ENCODE results near the gene HCLS1.

HCLS1 gene

GRCh38 chr3:121642601-121643314, 17.9 kb downstream of the HCLS1 start:
- TF ChIP-seq CTCF (IDR thresholded peaks at IDR 0.05; ENCODE audit: low read length, missing control alignments) = no peak

GRCh38 chr3:121641127-121641526, 19.6 kb downstream of the HCLS1 start:
- no peak for TF ChIP-seq CTCF (IDR thresholded peaks at IDR 0.05; ENCODE audit: low read length, missing control alignments)
- DNase-seq (ENCODE audit: low read depth) = no peak
- no peak overlapping the region for H3K4me3 ChIP-seq (replicated peaks; ENCODE audit: low read depth, low read length)

More at GRCh38 chr3:121642601-121643314, 17.9 kb downstream of the HCLS1 start:
- H3K4me3 ChIP-seq (replicated peaks; ENCODE audit: low read depth, low read length) = no peak overlapping the region
- no peak for DNase-seq (ENCODE audit: low read depth)

- TF ChIP-seq CTCF (IDR thresholded peaks at IDR 0.05; ENCODE audit: low read length, missing control alignments) = no peak
- no peak for DNase-seq (ENCODE audit: low read depth)
- H3K4me3 ChIP-seq (replicated peaks; ENCODE audit: low read depth, low read length) = no peak overlapping the region
These were observed 22.8 kb downstream of the HCLS1 start for GRCh38 chr3:121637922-121638321.

- no peak for TF ChIP-seq CTCF (IDR thresholded peaks at IDR 0.05; ENCODE audit: low read length, missing control alignments)
- no peak for DNase-seq (ENCODE audit: low read depth)
- H3K4me3 ChIP-seq (replicated peaks; ENCODE audit: low read depth, low read length) = no peak overlapping the region
These were observed 30.3 kb downstream of the HCLS1 start for GRCh38 chr3:121630355-121630754.

- TF ChIP-seq CTCF (IDR thresholded peaks at IDR 0.05; ENCODE audit: low read length, missing control alignments) = no peak
- no peak for DNase-seq (ENCODE audit: low read depth)
These were observed 31.1 kb downstream of the HCLS1 start for GRCh38 chr3:121629601-121630000.

GRCh38 chr3:121627622-121628021, 33.1 kb downstream of the HCLS1 start:
- no peak for DNase-seq (ENCODE audit: low read depth)
- H3K4me3 ChIP-seq (replicated peaks; ENCODE audit: low read depth, low read length) = no peak overlapping the region
- no peak for TF ChIP-seq CTCF (IDR thresholded peaks at IDR 0.05; ENCODE audit: low read length, missing control alignments)

More at GRCh38 chr3:121629601-121630000, 31.1 kb downstream of the HCLS1 start:
- H3K4me3 ChIP-seq (replicated peaks; ENCODE audit: low read depth, low read length) = no peak overlapping the region

GRCh38 chr3:121627211-121627610, 33.5 kb downstream of the HCLS1 start:
- H3K4me3 ChIP-seq (replicated peaks; ENCODE audit: low read depth, low read length) = no peak overlapping the region
- DNase-seq (ENCODE audit: low read depth) = no peak
- TF ChIP-seq CTCF (IDR thresholded peaks at IDR 0.05; ENCODE audit: low read length, missing control alignments) = no peak
